ENCODE data around the gene GGA2.

GGA2 gene

GRCh38 chr16:23520500-23520899 is 10.2 kb upstream of the GGA2 start:
- no peak for TF ChIP-seq CTCF (IDR thresholded peaks at IDR 0.05)

- no peak for TF ChIP-seq CTCF (IDR thresholded peaks at IDR 0.05)
Measured at GRCh38 chr16:23519282-23519681, 9.0 kb upstream of the GGA2 start.

GRCh38 chr16:23518435-23518891 is 8.2 kb upstream of the GGA2 start:
- TF ChIP-seq CTCF (IDR thresholded peaks at IDR 0.05): no peak

GRCh38 chr16:23516366-23517137 is 6.3 kb upstream of the GGA2 start:
- TF ChIP-seq CTCF (IDR thresholded peaks at IDR 0.05): no peak

GRCh38 chr16:23515881-23516280 is 5.6 kb upstream of the GGA2 start:
- TF ChIP-seq CTCF (IDR thresholded peaks at IDR 0.05): no peak

GRCh38 chr16:23514381-23515152 is 4.3 kb upstream of the GGA2 start:
- TF ChIP-seq CTCF (IDR thresholded peaks at IDR 0.05): no peak

- TF ChIP-seq CTCF (IDR thresholded peaks at IDR 0.05): no peak
Measured at GRCh38 chr16:23512168-23512695, 1.9 kb upstream of the GGA2 start.

Measured in LNCAP (cell line).